Loucy (cell line): ENCODE data around the gene APOBEC4.

Source experiments
- EZH2phosphoT487 ChIP-seq: fragments of 200-600 bp; IDR thresholded peaks from 2 replicates; pipeline ENCODE4 v1.6.1; 2018; ENCODE audit warnings: antibody characterized with exemption, mild to moderate bottlenecking, moderate library complexity, borderline replicate concordance
- TF ChIP-seq, protein P1 (sequence below): fragments of 200-600 bp; sonication (generic); conservative IDR thresholded peaks from 2 replicates; pipeline ENCODE4 v1.5.1; 2014; ENCODE audit warnings: mild to moderate bottlenecking, antibody characterized with exemption, low read length

DNA sequence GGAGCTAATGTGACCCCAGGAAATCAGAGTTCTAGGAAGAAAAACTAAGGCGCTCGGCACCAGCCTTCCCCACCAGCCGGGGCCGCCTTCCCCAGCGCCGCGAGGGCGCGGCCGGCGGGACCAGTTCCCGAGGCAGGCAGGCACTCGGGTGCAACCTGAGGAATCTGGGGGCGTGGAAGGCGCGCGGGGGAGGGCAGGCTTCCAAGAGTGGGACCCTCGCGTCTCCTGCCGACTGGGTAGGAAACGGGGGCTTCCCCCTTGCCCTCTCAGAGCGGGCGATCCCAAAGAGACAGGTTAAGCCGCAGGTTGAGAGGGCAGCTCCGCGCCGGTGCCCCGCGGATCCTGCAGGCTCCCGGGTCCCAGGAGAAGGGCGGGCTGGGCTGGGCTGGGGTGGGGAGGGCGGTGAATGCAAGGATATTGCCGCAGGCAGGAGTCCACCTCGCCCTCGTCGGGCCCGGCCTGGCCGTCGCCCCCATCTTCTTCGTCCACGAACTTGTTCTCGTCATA lies 18.0 kb downstream of the APOBEC4 start:
- TF ChIP-seq EZH2phosphoT487 = no peak
- TF ChIP-seq, protein P1, sequence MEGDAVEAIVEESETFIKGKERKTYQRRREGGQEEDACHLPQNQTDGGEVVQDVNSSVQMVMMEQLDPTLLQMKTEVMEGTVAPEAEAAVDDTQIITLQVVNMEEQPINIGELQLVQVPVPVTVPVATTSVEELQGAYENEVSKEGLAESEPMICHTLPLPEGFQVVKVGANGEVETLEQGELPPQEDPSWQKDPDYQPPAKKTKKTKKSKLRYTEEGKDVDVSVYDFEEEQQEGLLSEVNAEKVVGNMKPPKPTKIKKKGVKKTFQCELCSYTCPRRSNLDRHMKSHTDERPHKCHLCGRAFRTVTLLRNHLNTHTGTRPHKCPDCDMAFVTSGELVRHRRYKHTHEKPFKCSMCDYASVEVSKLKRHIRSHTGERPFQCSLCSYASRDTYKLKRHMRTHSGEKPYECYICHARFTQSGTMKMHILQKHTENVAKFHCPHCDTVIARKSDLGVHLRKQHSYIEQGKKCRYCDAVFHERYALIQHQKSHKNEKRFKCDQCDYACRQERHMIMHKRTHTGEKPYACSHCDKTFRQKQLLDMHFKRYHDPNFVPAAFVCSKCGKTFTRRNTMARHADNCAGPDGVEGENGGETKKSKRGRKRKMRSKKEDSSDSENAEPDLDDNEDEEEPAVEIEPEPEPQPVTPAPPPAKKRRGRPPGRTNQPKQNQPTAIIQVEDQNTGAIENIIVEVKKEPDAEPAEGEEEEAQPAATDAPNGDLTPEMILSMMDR = no peak
